ENCODE results near the gene MICOS13. TPM values are rescaled to one million over a fixed set of nuclear protein-coding genes. Genes with fewer than 3 reads are reported as not detected.

The MICOS13 gene
- total RNA-seq, 1 experiment from 2014 or later = 47.0 TPM

DNA sequence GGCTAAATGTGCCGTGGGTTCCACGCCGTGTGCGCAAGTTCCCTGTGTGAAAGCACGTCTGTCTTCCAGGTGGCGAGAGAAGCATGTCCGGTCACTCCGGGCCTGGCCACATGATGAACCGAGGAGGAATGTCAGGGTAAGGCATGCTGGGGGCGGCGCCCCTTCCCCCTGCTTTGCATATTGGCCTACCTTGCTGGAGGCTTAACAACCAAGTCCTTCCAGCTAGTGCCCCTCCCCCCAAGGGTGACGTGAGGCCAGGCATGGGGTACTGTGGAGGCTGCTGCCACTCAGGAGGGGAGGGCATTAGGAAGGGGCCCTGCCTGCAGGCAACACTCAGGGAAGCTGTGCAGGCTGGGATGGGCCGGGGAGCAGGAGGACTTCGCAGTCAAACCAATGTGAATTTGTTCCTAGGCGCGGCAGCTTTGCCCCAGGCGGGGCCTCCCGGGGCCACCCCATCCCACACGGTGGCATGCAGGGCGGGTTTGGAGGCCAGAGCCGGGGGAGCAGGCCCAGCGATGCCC, 12.5 kb downstream of the MICOS13 start:
- DNase-seq (ENCODE audit: low read depth) = no peak

DNA sequence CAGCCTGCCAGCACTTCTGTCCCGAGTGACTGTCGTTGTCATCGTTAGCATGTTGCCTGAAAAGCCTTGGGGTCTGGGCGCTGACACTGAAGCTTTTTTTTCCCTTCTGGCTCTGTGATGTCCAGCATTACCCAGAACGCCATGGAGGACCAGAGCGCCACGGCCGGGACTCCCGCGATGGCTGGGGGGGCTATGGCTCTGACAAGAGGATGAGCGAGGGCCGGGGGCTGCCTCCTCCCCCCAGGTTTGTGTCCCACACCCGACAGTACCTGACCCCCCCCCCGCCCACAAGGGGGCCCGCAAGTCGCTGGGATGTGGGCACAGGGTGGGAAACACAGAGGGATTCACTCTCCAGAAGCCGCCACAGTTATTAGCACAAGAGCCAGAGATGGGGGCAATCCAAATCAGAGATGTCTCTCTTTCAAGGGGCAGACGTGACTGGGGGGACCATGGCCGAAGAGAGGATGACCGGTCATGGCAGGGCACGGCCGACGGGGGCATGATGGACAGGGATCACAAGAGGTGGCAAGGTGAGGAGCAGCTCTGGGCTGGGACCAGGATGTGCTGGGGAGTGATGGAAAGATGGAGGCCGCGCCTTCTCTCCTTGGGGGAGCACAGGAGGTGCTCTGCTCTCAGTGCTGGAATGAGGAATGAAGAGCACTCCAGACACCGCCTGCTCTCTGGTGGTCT, 13.2 kb downstream of the MICOS13 start:
- DNase-seq (ENCODE audit: low read depth) = no peak

DNA sequence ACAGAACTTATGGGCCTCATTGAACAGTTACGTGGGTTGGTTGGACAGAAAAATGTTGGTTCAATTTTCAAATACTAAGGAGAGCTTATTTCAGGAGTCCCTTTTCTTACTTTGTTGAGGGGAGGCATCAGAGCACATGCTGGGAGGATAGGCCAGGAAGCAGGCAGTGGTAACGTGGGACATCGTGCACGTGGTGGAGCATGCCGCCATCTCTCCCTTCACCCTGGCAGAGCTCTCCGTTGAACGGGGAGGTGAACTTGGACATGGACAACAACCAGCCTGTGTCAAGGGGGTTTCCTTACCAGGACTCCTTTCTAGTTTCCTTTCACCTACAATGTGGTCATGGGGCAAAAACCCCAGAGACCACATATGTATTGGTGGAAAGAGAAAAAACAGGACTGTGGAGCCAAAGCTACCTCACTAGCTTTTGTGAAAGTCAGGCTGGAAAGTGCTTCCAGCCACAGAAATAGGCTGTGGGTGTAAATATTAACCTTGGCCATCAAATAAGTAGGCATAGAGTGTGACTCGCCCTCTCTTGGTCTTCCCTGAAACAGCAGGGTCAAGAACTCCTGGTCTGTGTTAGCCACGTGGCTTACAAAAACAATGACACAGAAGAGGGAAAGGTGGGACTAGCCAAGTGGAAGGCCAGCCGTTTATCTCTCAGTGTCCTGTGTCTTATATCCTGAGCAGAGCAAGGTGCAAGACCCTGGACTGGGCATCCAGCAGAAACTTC, 14.4 kb downstream of the MICOS13 start:
- DNase-seq (ENCODE audit: low read depth) = peak; percentile 67

DNA sequence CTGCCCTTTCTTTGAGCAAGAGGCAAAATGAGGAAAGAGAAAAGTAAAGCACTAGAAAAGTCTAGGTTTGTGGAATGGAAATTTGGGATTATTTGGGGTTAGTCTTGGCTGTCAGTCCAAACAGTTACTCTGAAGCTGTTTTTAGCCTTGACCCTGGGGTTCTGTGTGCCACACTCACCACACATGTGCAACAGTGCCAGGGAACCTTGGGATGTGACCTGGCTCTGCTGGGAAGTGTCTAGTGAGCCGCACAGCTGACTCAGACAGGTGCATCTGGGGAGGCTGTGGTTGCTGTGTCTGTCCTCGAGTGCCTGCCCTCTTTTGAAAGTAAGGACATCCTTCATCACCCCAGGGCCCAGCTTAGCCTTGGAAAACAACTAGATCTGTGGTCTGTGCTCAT, 15.8 kb downstream of the MICOS13 start:
- no peak for DNase-seq (ENCODE audit: low read depth)

DNA sequence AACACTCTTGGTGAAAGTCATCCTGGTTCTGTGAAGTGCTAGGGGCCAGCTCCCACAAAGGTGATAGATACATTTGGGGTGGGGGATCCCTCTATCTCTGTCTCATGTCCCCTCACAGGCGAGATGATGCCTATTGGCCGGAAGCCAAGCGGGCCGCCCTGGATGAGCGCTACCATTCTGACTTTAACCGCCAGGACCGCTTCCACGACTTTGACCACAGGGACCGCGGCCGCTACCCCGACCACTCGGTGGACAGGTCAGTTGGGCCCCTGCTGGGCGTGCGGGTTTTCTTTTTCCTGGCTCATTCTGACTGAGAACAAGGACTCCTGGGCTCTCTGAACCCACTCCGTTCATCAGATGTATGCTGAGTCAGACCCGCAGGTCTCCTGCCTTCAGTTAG, 16.4 kb downstream of the MICOS13 start:
- DNase-seq (ENCODE audit: low read depth) = no peak

DNA sequence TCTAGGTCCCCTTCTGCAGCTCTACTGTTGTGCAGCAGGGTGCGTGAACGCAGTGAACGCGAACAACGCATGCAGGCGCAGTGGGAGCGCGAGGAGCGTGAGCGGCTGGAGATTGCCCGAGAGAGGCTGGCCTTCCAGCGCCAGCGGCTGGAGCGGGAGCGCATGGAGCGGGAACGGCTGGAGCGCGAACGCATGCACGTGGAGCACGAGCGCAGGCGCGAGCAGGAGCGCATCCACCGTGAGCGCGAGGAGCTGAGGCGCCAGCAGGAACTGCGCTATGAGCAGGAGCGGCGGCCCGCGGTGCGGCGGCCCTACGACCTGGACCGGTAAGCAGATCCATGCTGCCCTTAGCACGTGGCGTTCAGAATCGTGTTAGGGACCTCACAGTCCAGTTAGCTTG, 18.8 kb downstream of the MICOS13 start:
- DNase-seq (ENCODE audit: low read depth) = no peak

DNA sequence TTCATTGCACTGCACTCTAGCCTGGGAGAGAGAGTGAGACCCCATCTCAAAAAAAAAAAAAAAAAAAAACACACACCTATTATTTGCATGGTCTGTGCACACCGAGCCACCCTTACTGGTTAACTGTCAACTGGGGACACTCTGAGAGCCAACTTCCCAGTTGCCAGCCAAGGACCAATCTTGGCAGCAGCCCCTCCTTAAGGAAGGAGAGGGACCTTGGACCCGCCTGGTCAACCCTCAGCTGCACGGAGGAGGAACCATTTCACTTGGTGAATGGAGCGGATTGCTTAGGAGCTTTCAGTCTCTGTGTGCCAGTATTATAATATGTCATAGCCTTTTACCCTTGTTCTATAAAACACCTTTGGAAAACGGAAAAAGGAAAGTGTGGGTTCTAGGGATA, 24.9 kb downstream of the MICOS13 start:
- DNase-seq (ENCODE audit: low read depth) = no peak

DNA sequence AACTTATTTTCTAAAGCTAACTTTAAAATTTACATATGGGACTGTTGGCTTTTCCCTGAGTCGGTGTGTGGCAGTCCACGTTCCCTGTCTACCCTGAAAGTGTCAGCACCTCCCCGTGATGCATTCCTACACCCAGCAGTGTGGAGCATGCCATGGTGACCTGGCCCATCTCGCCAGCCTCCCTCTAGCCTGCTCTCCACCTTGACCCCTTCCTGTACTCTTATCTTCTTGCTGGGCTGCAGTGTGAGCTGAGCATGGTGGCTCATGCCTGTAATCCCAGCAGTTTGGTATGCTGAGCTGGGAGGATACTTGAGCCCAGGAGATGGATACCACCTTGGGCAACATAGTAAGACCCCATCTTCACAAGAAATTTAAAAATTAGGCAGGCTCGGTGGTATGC, 25.4 kb downstream of the MICOS13 start:
- DNase-seq (ENCODE audit: low read depth) = no peak

DNA sequence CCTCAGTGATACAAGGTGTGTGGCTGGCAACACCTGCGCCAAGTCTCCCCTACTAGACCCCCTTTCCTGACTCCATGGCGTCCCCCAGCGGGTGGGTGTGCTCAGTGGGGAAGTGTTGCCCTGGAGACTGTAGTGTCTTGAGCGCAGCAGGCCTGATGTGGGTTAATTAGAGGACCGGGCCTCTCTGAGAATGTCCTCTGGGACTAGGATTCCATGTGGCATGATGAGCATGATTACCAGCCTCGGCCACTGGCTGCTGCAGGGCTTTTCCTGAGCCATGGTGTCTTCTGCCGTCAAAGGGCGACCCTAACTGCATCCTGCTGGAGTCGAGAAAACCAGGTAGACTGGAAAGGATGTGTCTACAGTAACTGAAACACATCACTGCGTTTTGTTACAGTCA, 28.1 kb downstream of the MICOS13 start:
- no peak for DNase-seq (ENCODE audit: low read depth)

DNA sequence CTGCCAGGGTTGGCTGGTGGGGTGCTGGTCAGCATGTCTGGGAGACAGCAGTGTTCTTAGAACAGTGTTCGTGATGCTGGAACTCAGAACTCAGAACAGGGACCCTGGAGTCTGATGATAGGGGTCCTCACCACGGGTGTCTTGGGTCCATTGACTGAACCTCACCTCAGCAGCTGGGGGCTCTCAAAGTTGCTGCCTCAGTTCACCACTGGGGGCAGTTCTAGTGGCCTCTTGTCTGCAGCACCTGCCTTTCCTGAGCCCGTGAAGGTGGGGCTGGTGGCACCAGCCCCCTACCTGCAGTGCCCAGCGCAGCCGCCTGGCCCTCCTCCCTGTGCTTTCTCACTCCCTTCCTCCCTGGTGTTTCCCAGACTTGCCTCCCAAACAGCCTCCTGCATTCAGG, 29.0 kb downstream of the MICOS13 start:
- DNase-seq (ENCODE audit: low read depth) = no peak

DNA sequence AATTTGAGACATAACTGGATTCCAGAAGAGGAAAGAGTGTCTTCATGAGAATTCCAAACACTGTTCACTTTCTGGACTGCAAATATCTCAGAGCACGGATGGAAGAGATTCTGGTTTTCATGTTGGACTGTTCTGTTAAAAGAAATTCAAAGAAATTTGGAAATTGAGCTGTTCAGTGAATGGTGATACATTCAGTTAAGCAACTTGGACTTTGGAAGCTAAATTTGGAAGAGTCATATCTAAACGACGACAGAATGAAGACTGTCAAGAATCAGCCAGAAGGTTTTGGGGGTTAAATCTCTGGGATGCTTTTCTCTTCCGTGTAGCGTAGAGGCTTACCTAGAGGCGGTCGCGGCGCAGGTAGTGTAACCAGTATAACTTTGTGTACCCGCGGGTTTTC, 31.9 kb downstream of the MICOS13 start:
- no peak for DNase-seq (ENCODE audit: low read depth)

DNA sequence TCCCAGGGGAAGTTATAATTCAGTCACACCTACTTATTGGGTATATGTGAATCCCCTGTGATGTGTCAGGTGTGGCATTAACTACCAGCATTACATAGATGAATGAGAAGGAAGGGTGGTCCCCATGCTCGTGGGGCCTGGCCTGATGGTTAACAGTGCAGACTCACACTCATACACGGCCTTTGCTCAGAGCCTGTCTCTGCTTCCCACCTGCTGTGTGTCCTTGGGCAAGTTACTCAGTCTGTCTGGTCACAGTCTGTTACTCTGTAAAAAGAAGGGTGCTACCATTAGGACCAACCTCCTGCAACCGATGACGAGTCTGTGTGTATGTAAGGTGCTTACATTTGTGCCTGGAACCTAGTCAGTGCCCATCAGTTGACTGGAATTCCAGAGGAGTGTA, 33.6 kb downstream of the MICOS13 start:
- no peak for DNase-seq (ENCODE audit: low read depth)

DNA sequence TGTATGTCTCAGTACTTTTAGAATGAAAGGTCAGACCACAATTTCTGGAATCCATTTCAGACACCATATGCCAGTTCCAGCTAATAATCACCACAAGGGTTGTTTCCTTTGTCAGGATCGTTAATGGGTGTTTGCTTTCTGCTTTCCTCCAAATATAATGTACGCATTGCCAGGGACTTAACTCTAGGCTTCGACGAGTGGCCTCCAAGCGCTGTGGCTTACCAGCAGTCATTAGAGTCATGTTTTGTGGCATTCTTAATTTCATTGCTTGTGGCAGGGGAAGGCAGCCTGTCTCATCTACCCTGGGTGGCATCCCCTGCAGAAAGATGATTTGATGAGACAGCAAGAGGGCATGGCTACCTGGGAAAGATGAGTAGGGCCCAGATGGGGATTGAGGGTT, 34.9 kb downstream of the MICOS13 start:
- DNase-seq (ENCODE audit: low read depth) = no peak

DNA sequence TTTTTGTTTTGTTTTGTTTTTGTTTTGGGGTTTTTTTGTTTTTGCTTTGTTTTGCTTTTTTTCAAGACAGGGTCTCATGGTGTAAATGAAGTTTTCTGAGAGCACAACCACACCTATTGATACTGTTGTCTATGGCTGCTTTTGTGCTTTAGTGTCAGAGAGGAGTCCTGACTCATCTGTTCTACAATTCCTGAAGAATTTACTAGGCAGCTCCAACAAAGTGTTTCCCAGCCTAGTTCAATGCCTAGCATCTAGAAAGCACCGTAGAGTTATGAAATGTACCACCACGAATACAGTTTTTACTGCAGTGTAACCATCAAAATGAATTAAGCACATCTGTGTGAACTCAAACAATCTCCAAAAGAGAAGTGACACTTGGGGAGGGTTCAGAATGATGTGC, 36.3 kb downstream of the MICOS13 start:
- DNase-seq (ENCODE audit: low read depth) = no peak

DNA sequence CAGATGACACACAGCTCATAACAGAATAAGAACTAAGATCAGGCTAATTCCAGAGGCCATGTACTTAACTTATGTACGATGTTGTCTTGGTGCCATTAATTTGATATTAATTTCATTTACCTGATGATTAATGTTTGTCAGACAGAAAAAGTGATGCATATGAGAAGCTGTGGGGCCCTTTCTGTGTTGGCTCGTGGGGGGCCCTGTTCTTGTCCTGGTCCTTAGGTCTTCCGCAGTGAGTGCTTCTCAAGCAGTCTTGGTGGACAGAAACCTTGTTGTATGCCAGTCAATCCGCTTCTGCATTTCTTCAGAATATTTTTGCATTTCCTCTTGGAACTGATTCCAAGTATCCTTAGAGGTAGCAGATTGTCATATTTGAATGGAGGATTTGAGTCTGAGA, 37.3 kb downstream of the MICOS13 start:
- DNase-seq (ENCODE audit: low read depth) = no peak

DNA sequence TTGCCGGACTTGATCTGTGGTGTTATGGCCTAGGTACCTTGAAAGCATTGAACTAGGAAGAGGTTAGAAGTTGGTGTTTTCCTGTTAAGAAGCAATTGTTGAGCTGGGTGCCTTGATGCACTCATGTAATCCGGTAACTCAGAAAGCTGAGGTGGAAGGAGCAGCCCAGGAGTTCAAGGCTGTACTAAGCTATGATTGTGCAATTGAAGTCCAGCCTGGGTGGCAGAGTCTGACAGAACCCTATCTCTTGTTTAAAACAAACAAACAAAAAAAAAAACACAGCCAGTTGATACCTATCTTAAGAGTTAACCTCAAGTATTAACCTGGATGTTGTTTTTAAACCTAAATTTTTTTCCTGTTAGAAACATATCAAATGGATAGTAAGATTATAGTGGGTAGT, 38.1 kb downstream of the MICOS13 start:
- DNase-seq (ENCODE audit: low read depth) = no peak

DNA sequence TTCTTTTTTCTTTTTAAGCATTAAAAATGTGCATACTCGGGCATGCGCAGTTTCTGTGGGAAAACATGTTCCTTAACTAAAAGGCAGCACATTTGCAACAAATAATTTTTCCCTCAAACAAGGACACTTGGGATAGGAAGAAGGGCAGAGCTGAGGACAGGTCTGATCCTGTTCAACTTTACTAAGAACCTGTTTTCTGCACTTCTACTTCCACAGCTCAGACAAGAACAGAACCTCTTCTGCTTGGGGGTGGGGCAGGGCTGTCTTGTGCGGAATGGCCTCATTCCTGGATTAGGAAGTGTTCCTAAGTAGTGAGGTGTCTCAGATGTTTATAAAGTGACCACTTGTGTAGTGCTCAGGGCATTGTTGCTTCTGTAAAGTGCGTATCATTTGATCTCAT, 39.1 kb downstream of the MICOS13 start:
- no peak for DNase-seq (ENCODE audit: low read depth)

DNA sequence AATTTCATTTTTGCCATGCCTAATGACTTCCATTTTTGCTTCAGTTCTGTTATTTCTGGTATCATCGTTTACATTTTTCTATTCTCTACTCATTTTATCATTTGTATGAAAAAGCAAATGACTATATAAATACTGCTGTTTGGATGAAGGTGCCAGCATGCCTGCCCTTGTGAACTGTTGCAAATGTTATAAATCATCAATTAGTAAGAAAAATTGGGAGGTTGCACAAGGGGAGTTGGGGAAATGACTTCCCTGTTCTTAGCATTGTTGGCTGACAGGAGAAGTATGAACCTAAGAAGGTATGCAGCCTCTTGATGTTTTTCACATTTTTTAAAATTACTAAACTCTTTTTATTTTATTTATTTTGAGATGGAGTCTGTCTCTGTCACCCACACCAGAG, 42.3 kb downstream of the MICOS13 start:
- no peak for DNase-seq (ENCODE audit: low read depth)

DNA sequence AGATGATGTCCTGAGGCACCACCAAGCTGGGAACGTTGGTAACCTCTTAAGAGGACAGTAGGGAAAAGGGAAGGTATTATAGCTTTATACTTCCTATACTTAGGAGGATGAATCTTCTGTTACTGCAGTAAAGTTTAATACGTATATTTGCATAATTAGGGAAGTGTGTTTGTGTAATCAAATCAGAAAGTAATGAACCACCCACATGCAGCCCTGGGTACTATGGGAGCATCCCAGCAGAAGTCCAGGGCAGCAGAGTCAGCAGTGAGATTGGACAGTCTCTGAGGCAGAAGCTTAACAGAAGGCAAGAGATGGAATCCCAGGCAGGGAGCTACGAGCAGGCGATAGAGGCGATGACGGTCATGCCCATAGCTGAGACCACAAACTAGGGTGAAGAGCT, 44.9 kb downstream of the MICOS13 start:
- no peak for DNase-seq (ENCODE audit: low read depth)

DNA sequence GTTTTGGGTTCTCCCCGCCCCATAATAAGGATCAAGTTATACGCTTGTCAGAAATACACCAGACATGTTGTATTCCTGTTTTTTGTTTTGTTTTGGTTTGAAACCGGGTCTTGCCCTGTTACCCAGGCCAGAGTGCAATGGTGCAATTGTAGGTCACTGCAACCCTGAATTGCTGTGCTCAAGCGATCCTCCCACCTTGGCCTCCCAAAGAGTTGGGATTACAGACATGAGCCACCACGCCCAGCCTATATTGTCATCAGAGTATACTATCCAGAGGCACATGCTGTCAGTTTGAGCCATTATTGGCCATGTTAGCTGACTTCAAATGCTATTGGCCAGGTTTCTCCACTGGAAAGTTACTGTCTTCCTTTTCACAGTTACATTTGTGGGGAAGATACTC, 47.7 kb downstream of the MICOS13 start:
- no peak for DNase-seq (ENCODE audit: low read depth)

DNA sequence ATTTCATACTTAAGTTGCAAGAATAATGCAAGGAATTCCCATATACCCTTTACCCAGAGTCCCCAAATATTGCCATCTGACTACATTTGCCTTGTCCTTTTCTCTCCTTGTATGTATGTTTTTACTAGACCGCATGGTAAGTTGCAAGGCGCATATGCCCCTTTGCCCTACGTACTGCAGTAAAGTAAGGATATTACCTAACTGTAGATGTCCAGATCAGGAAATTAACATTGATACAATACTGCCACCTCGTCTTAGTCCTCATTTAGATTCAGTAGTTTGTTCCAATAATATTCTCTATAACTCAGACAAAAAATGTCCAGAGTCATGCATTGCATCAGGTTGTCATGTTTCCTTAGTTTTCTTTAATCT, 48.1 kb downstream of the MICOS13 start:
- no peak for DNase-seq (ENCODE audit: low read depth)

DNA sequence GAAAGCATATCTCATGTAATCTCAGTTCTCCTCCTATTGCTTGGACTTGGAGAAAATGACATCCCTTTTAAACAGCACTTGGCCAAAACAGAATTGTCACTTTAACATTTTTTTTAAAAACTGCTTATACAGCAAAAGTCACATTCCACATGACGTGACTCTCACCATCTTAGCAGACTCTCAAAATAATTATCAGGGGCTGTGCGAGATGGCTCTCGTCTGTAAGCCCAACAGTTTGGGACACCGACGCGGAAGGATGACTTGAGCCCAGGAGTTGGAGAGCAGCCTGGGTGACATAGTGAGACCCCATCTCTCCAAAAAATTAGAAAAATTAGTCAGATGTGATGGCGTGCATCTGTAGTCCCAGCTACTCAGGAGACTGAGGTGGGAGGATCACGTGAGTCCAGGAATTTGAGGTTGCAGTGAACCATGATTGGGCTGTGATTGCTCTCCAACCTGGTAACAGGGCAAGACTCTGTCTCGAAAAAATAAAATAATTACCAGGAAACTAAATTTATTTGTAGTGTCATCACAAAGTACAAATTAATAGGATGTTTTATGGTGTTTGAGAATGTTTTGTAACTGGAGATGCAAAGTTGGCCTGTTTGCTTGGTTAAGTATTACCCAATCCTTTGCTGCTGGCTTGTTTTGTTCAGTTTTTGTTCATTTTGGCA, 48.6 kb downstream of the MICOS13 start:
- DNase-seq (ENCODE audit: low read depth) = no peak

DNA sequence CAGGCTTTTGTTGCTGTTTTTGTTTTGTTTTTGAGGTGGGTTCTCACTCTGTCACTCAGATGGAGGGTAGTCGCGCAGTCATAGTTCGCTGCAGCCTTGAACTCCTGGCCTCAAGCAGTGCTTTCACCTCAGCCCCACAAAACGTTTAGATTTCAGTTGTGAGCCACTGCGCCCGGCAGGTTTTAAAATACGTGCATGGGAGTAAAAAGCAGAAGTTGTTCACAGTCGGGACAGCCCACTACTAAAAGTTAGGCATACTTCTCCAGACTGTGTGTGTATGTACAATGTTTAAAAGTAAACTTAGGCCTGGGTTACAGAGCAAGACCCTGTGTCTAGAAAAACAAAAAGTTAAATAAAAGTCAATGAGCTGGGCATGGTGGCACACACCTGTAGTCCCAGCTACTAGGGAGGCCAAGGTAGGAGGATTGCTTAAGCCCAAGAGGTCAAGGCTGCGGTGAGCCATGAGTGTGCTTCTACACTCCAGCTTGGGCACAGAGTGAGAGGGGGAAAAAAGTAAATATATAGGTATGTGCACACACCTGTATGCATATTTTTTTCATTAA, 51.3 kb downstream of the MICOS13 start:
- DNase-seq (ENCODE audit: low read depth) = no peak

Measured in M059J (cell line).